GM23248 (cell line): ENCODE measurements around the gene HAGHL.

ENCODE experiments used
- EZH2 ChIP-seq: fragments of 200-600 bp; sonication (generic); IDR thresholded peaks from 2 replicates; pipeline ENCODE4 v1.6.1; 2018; ENCODE audit warnings: antibody characterized with exemption, mild to moderate bottlenecking; ENCODE audit not compliant: insufficient read depth, poor library complexity, severe bottlenecking
- EZH2phosphoT487 ChIP-seq: fragments of 200-600 bp; sonication (generic); IDR thresholded peaks from 2 replicates; pipeline ENCODE4 v1.6.1; 2018; ENCODE audit warnings: antibody characterized with exemption, moderate library complexity, mild to moderate bottlenecking, low read depth; ENCODE audit not compliant: insufficient read depth

DNA sequence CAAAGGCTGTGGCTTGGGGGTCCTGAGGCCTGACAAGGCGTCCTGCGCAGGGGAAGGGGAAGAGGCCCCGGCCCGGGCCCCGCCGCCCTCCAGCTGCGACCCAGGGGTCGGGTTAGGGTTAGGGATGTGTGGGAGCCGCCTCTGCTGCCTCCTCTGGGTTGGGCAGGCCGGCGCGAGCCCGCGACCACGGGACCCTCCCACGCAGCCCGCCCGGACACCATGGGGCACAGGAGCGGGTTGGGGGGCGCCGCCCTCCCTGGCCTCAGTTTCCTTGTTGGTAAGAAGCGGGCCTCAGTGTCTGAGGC is 13.5 kb downstream of the HAGHL start:
- TF ChIP-seq EZH2: no peak
- no peak for TF ChIP-seq EZH2phosphoT487
